Ascending aorta (tissue), 2 donors: ENCODE data around the gene OPA3. TPM values are rescaled to one million over a fixed set of nuclear protein-coding genes. Genes with fewer than 3 reads are reported as not detected.

Experiments
- DNase-seq, 2 donors: peaks; one replicate each; pipeline ENCODE4 v3.0.0-alpha.2; 2019; ENCODE audit warnings: low spot score in 2 of 2
- H3K27ac ChIP-seq, 2 donors: fragments of 200-600 bp; sonication (generic); one replicate each; pipeline ENCODE4 v1.5.1; 2016 to 2017; ENCODE audit warnings: mild to moderate bottlenecking in 1 of 2
- H3K27me3 ChIP-seq: fragments of 200-600 bp; sonication (generic); one replicate; pipeline ENCODE4 v1.5.1; 2017
- H3K36me3 ChIP-seq, 2 donors: fragments of 200-600 bp; sonication (generic); one replicate each; pipeline ENCODE4 v1.5.1; 2016
- H3K4me1 ChIP-seq, 2 donors: fragments of 200-600 bp; sonication (generic); one replicate each; pipeline ENCODE4 v1.5.1; 2016 to 2017; ENCODE audit warnings: mild to moderate bottlenecking in 1 of 2
- H3K4me3 ChIP-seq, 2 donors: fragments of 200-600 bp; sonication (generic); one replicate each; pipeline ENCODE4 v1.5.1; 2016 to 2017; ENCODE audit warnings: mild to moderate bottlenecking in 1 of 2
- H3K9me3 ChIP-seq, 2 donors: fragments of 200-600 bp; sonication (generic); one replicate each; pipeline ENCODE4 v1.5.1; 2016
- intact Hi-C: fragments of 100-400 bp; cut with DNase I; formaldehyde crosslinking; loops from one replicate; pipeline ENCODE4 v1.15.1; 2023
- total RNA-seq: library from RNA; depleted of rRNA; stranded (reverse); fragments of >200 nt; gene quantifications from one replicate; pipeline ENCODE4 v1.1.0, GENCODE V29; 2016
- TF ChIP-seq, protein P1 (sequence below), 3 experiments: fragments of 200-600 bp in 2 of 3; fragments of 450-650 bp in 1 of 3; sonication (generic) in 2 of 3; IDR thresholded peaks; one replicate each; pipeline ENCODE4 v1.5.1; 2016 to 2019; ENCODE audit warnings: antibody characterized with exemption in 3 of 3, mild to moderate bottlenecking in 1 of 3, moderate library complexity in 1 of 3

OPA3 gene
- total RNA-seq, 1 donor from 2014 or later = 4.5 TPM

DNA sequence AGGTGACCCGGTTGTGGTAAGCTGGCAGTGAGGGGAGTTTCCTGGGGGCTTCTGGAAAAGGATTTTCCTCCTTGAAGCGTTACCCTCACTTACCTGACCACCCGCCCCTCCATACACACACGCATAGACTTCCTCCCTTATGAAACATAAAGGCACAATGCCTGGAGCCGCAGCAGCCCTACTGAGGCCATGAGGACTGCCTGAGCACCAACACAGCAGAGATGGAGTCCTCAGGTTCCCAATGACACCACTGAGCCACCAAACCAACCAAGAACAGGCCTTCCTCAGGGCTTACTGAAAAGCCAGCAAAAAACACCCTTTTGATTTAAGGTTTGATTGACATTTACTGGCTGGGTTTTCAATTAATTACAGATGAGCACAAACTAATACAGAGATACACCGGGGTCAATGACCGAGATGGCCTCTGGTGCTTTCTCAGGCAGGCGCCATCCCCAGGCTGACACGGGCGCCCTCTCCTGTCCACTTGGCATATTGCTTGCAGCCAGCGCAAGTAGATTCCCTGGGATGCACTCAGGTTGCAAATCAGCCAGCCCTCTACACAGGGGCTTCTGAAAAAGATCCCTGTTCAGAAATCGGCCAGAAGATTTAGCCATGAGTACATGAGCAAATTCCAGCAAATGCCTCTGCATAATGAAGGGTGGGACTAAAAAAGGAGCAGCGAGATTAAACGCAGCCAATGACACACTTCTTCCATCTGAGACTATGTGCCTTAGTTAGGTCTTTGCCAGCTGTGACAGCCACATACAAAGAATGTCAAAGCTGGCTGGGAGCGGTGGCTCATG, 14.8 kb downstream of the OPA3 start:
- Histone ChIP-seq H3K36me3 (no peaks in the 10 kb centered on the region), H3K9me3 (no peaks in the 10 kb centered on the region), H3K4me1 (peaks cover 0 to 7% of the 10 kb centered on the region in 2 donors), H3K4me3 (no peak overlapping the region), H3K27ac (no peak overlapping the region), H3K27me3 (no peaks in the 10 kb centered on the region)
- TF ChIP-seq, protein P1, sequence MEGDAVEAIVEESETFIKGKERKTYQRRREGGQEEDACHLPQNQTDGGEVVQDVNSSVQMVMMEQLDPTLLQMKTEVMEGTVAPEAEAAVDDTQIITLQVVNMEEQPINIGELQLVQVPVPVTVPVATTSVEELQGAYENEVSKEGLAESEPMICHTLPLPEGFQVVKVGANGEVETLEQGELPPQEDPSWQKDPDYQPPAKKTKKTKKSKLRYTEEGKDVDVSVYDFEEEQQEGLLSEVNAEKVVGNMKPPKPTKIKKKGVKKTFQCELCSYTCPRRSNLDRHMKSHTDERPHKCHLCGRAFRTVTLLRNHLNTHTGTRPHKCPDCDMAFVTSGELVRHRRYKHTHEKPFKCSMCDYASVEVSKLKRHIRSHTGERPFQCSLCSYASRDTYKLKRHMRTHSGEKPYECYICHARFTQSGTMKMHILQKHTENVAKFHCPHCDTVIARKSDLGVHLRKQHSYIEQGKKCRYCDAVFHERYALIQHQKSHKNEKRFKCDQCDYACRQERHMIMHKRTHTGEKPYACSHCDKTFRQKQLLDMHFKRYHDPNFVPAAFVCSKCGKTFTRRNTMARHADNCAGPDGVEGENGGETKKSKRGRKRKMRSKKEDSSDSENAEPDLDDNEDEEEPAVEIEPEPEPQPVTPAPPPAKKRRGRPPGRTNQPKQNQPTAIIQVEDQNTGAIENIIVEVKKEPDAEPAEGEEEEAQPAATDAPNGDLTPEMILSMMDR (IDR thresholded peaks at IDR 0.05) = peak; percentile 54 to 70 (median 57)
- intact Hi-C loops = no loop called here
- DNase-seq = peak in 1 of 2 donors; percentile 76

- no peaks in the 10 kb centered on the region for H3K9me3 ChIP-seq
- TF ChIP-seq, protein P1 (IDR thresholded peaks at IDR 0.05) = no peak
- peaks cover 0 to 7% of the 10 kb centered on the region in 2 donors for H3K4me1 ChIP-seq
- H3K36me3 ChIP-seq = no peaks in the 10 kb centered on the region
- H3K27me3 ChIP-seq = no peaks in the 10 kb centered on the region
- no peak overlapping the region for H3K4me3 ChIP-seq
- intact Hi-C loops = no loop called here
- DNase-seq = no peak
- no peak overlapping the region for H3K27ac ChIP-seq
Observed at GRCh38 chr19:45568732-45569131, 15.9 kb downstream of the OPA3 start.

DNA sequence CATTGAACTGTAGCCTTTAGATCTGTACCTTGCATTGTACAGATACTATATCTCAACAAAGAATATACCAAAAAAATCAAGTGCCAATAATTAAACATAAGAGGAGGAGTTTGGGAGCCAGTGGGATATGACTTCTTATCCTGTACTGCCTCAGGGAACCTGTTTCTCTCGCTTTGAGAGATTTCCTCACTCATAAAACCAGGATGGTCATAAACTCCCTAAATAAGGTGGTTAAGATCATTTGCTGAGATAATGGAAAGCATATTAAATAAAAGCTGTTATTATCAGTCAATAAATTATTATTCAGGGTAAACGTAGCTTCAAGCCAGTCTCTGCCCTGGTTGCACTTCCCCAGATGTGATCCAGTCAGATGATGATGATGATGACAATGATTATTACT, 17.0 kb downstream of the OPA3 start:
- H3K4me1 ChIP-seq = peaks cover 0 to 7% of the 10 kb centered on the region in 2 donors
- no peaks in the 10 kb centered on the region for H3K36me3 ChIP-seq
- no peak overlapping the region for H3K27ac ChIP-seq
- intact Hi-C loops = no loop called here
- TF ChIP-seq, protein P1 (IDR thresholded peaks at IDR 0.05) = no peak
- DNase-seq = no peak
- no peaks in the 10 kb centered on the region for H3K27me3 ChIP-seq
- H3K9me3 ChIP-seq = no peaks in the 10 kb centered on the region
- H3K4me3 ChIP-seq = no peak overlapping the region

DNA sequence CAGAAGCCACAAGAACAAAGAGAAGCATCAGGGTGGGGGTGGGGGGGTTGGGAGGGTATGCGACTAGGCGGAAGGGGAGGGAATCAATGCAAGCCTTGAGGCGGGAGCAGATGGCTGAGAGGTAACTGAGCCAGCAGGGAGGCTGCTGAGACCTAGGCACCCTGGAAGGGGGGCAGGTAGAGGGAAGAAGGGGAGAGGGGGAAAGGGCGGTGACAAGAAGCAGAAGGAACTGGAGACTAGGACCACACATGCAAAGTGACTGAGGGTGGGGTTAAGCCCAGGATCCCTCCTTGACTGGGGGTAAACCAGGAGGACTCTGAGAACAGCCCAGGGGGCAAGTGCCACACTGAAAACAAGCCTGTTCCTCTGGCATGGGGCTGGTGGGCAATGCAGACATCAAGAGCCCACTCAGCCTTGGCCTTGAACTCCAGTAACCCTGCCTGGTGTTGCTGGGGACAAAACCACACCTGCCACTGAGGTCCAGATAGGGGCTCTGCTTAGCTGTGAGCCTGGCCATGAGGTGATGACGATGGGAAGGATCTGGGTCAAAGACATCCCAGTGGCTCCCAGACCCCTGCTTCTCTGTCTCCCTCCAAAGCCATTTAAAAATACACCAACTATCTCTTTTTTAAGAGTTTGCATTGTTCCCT, 20.3 kb downstream of the OPA3 start:
- intact Hi-C loops = no loop called here
- no peaks in the 10 kb centered on the region for H3K36me3 ChIP-seq
- H3K4me1 ChIP-seq = peaks cover 0 to 3% of the 10 kb centered on the region in 2 donors
- H3K27ac ChIP-seq = no peak overlapping the region
- TF ChIP-seq, protein P1 (IDR thresholded peaks at IDR 0.05) = no peak
- no peak overlapping the region for H3K4me3 ChIP-seq
- H3K9me3 ChIP-seq = no peaks in the 10 kb centered on the region
- DNase-seq = no peak
- H3K27me3 ChIP-seq = no peaks in the 10 kb centered on the region

DNA sequence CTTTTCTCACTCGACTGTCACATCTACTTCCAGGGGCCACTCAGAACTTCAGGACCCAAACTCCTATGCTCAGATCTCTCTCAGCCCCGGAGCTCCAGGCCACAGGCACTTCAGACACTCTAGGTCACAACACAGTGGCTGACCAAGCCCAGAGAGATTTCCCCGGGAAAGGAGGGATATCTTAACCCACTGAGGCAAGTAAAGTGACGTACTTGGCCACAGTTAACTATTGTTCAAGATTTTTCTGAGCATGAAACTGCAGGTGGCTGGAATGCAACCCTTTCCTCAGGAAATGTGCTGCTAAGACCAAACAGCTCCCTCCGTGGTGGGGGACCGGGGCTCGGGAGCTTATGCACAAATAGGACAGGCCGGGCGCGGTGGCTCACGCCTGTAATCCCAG, 23.9 kb downstream of the OPA3 start:
- no peak overlapping the region for H3K27ac ChIP-seq
- TF ChIP-seq, protein P1 (IDR thresholded peaks at IDR 0.05) = no peak
- no peak for DNase-seq
- no peaks in the 10 kb centered on the region for H3K9me3 ChIP-seq
- no peaks in the 10 kb centered on the region for H3K27me3 ChIP-seq
- no peaks in the 10 kb centered on the region for H3K36me3 ChIP-seq
- intact Hi-C loops = no loop called here
- no peaks in the 10 kb centered on the region for H3K4me1 ChIP-seq
- H3K4me3 ChIP-seq = no peak overlapping the region
